GM18861 (cell line): Measurements from ENCODE around the gene LSP1.
A peak's percentile ranks its signal among the peaks of the same experiment; 100 is the strongest.

Experiments used
- ATAC-seq: cut with Tn5 transposase; IDR thresholded peaks from one replicate; pipeline ENCODE4 v1.9.1; 2021; ENCODE audit not compliant: unreplicated experiment

The LSP1 gene

GRCh38 chr11:1836011-1836945, 16.6 kb upstream of the LSP1 start:
- no peak for ATAC-seq

GRCh38 chr11:1837171-1838076, 15.5 kb upstream of the LSP1 start:
- ATAC-seq: peak; percentile 52

- ATAC-seq: no peak
Measured at GRCh38 chr11:1838077-1838425, 14.8 kb upstream of the LSP1 start.

- ATAC-seq: no peak
Measured at GRCh38 chr11:1838426-1839144, 14.3 kb upstream of the LSP1 start, which contains the start of gene TNNI2. Gene TNNI2 (plus strand): TSS chr11:1838981. CDS start chr11:1839697, 716 bp downstream.

- ATAC-seq: no peak
Measured at GRCh38 chr11:1839204-1839923, 13.5 kb upstream of the LSP1 start.

- ATAC-seq: peak; percentile 45
Measured at GRCh38 chr11:1839924-1840779, 12.7 kb upstream of the LSP1 start.

- no peak for ATAC-seq
Measured at GRCh38 chr11:1840780-1841480, 12.0 kb upstream of the LSP1 start.

- ATAC-seq: no peak
Measured at GRCh38 chr11:1841511-1842148, 11.3 kb upstream of the LSP1 start.

GRCh38 chr11:1842149-1843097, 10.5 kb upstream of the LSP1 start:
- no peak for ATAC-seq

- no peak for ATAC-seq
Measured at GRCh38 chr11:1843098-1843473, 9.8 kb upstream of the LSP1 start.

- no peak for ATAC-seq
Measured at GRCh38 chr11:1843796-1844195, 9.1 kb upstream of the LSP1 start.

- ATAC-seq: no peak
Measured at GRCh38 chr11:1844221-1845094, 8.4 kb upstream of the LSP1 start.

GRCh38 chr11:1845095-1845429, 7.8 kb upstream of the LSP1 start:
- ATAC-seq: no peak

GRCh38 chr11:1845561-1846452, 7.1 kb upstream of the LSP1 start:
- ATAC-seq: no peak

GRCh38 chr11:1846453-1846932, 6.4 kb upstream of the LSP1 start:
- ATAC-seq: no peak
